IMR-90 (cell line): ENCODE measurements around the gene STX18. TPM values are rescaled to one million over a fixed set of nuclear protein-coding genes. Genes with fewer than 3 reads are reported as not detected.

ENCODE experiments used
- ATAC-seq: fragments of 200-7000 bp; cut with Tn5 transposase; 2 replicates; pipeline ENCODE4 v1.9.1; 2020; ENCODE audit warnings: low read depth, mild to moderate bottlenecking, moderate library complexity
- BruUV-seq: library from RNA; stranded (reverse); fragments of 400-500 nt; replicated peaks from 2 replicates; lab custom pipeline; 2021; lab: Mats Ljungman, UMichigan
- CTCF ChIA-PET: fragments of 300-600 bp; formaldehyde crosslinking; extraction: SDS; loops from one replicate; lab custom pipeline; 2021; ENCODE audit warnings: antibody characterized with exemption; lab: Yijun Ruan, JAX
- POLR2A ChIA-PET: fragments of 300-600 bp; sonication (Branson Sonifier 250); formaldehyde crosslinking; loops from one replicate; lab custom pipeline; 2022; ENCODE audit warnings: antibody characterized with exemption; ENCODE audit not compliant: unreplicated experiment; lab: Charles Lee
- DNase-seq: peaks from one replicate; pipeline ENCODE4 v3.0.0; 2013
- H2AFZ ChIP-seq: replicated peaks from 2 replicates; pipeline ENCODE3; 2013; ENCODE audit warnings: low read length, mild to moderate bottlenecking; ENCODE audit not compliant: poor library complexity
- H2AK5ac ChIP-seq: 2 replicates; pipeline ENCODE4 v1.6.1; 2013; ENCODE audit warnings: low read depth, low read length, inconsistent platforms
- H2AK9ac ChIP-seq: replicated peaks from 2 replicates; pipeline ENCODE3; 2013; ENCODE audit warnings: mild to moderate bottlenecking, low read depth, low read length, moderate library complexity; ENCODE audit not compliant: poor library complexity
- H2BK120ac ChIP-seq: 2 replicates; pipeline ENCODE4 v1.6.1; 2013; ENCODE audit warnings: low read depth, low read length, inconsistent platforms
- H2BK15ac ChIP-seq: 3 replicates; pipeline ENCODE4 v1.6.1; 2013; ENCODE audit warnings: low read depth, low read length, inconsistent platforms
- H2BK20ac ChIP-seq: 2 replicates; pipeline ENCODE4 v1.6.1; 2013; ENCODE audit warnings: low read depth, mild to moderate bottlenecking, inconsistent platforms, low read length, moderate library complexity
- H2BK5ac ChIP-seq: 2 replicates; pipeline ENCODE4 v1.6.1; 2013; ENCODE audit warnings: mild to moderate bottlenecking, low read depth, low read length, inconsistent platforms; ENCODE audit not compliant: poor library complexity, severe bottlenecking
- H3K14ac ChIP-seq: replicated peaks from 2 replicates; pipeline ENCODE4 v1.6.1; 2013; ENCODE audit warnings: low read depth, low read length, inconsistent platforms
- H3K18ac ChIP-seq: 2 replicates; pipeline ENCODE4 v1.6.1; 2013; ENCODE audit warnings: low read depth, low read length, control low read depth
- H3K23ac ChIP-seq: 2 replicates; pipeline ENCODE4 v1.6.1; 2013; ENCODE audit warnings: low read depth, low read length, inconsistent platforms
- H3K27ac ChIP-seq: 2 replicates; pipeline ENCODE4 v1.5.1; 2013; ENCODE audit warnings: mild to moderate bottlenecking, control low read depth, low read length; ENCODE audit not compliant: insufficient read depth
- H3K27me3 ChIP-seq: 2 replicates; pipeline ENCODE4 v1.6.1; 2013; ENCODE audit warnings: low read length; ENCODE audit not compliant: control insufficient read depth, insufficient read depth
- H3K36me3 ChIP-seq: 2 replicates; pipeline ENCODE4 v1.6.1; 2013; ENCODE audit warnings: low read length, mixed read lengths; ENCODE audit not compliant: control insufficient read depth, insufficient read depth
- H3K4ac ChIP-seq: 2 replicates; pipeline ENCODE4 v1.6.1; 2013; ENCODE audit warnings: low read depth, low read length, inconsistent platforms
- H3K4me1 ChIP-seq: 2 replicates; pipeline ENCODE4 v1.6.1; 2013; ENCODE audit warnings: low read length, mixed read lengths; ENCODE audit not compliant: control insufficient read depth, insufficient read depth
- H3K4me2 ChIP-seq: 2 replicates; pipeline ENCODE4 v1.6.1; 2013; ENCODE audit warnings: low read depth, mild to moderate bottlenecking, control low read depth, low read length, moderate library complexity
- H3K4me3 ChIP-seq: 2 replicates; pipeline ENCODE4 v1.5.1; 2013; ENCODE audit warnings: low read depth, mild to moderate bottlenecking, control low read depth, low read length, moderate library complexity; ENCODE audit not compliant: insufficient read depth
- H3K56ac ChIP-seq: 2 replicates; pipeline ENCODE4 v1.6.1; 2013; ENCODE audit warnings: low read length, inconsistent platforms; ENCODE audit not compliant: insufficient read depth; ENCODE audit errors: extremely low read depth
- H3K79me1 ChIP-seq, 2 experiments: 2 replicates each; pipeline ENCODE4 v1.6.1; 2013; ENCODE audit warnings: low read length in 2 of 2, inconsistent platforms in 1 of 2, low read depth in 1 of 2
- H3K9ac ChIP-seq: 2 replicates; pipeline ENCODE4 v1.6.1; 2013; ENCODE audit warnings: low read depth, low read length, control low read depth
- H3K9me1 ChIP-seq: 2 replicates; pipeline ENCODE4 v1.6.1; 2013; ENCODE audit warnings: low read length, inconsistent platforms; ENCODE audit not compliant: insufficient read depth
- H3K9me3 ChIP-seq: 2 replicates; pipeline ENCODE4 v1.6.1; 2013; ENCODE audit warnings: low read length; ENCODE audit not compliant: control insufficient read depth, insufficient read depth
- H4K20me1 ChIP-seq: 2 replicates; pipeline ENCODE4 v1.6.1; 2013; ENCODE audit warnings: low read length, inconsistent platforms; ENCODE audit not compliant: insufficient read depth
- H4K5ac ChIP-seq: 2 replicates; pipeline ENCODE4 v1.6.1; 2013; ENCODE audit warnings: mild to moderate bottlenecking, low read depth, low read length, control low read depth
- H4K8ac ChIP-seq, 2 experiments: 2 replicates each; pipeline ENCODE4 v1.6.1; 2013; ENCODE audit warnings: low read depth in 2 of 2, low read length in 2 of 2, control low read depth in 1 of 2, inconsistent platforms in 1 of 2
- H4K91ac ChIP-seq: 2 replicates; pipeline ENCODE4 v1.6.1; 2013; ENCODE audit warnings: low read depth, low read length, inconsistent platforms; ENCODE audit not compliant: insufficient read depth
- BHLHE40 ChIP-seq: fragments of 150-350 bp; IDR thresholded peaks from 2 replicates; pipeline ENCODE4 v1.6.1; 2016; ENCODE audit warnings: mild to moderate bottlenecking, low read depth, low read length
- CEBPB ChIP-seq: IDR thresholded peaks from 2 replicates; pipeline ENCODE4 v1.6.1; 2012; ENCODE audit warnings: low read depth, low read length, improper control_type of control experiment
- CHD1 ChIP-seq: IDR thresholded peaks from 2 replicates; pipeline ENCODE4 v1.6.1; 2012; ENCODE audit warnings: low read depth, low read length, improper control_type of control experiment
- FOS ChIP-seq: fragments of 150-350 bp; IDR thresholded peaks from 2 replicates; pipeline ENCODE4 v1.6.1; 2016; ENCODE audit warnings: low read depth, low read length
- MAFK ChIP-seq: IDR thresholded peaks from 2 replicates; pipeline ENCODE4 v1.6.1; 2012; ENCODE audit warnings: low read depth, low read length, improper control_type of control experiment
- MAZ ChIP-seq: IDR thresholded peaks from 2 replicates; pipeline ENCODE4 v1.6.1; 2012; ENCODE audit warnings: low read depth, mild to moderate bottlenecking, low read length, improper control_type of control experiment, moderate library complexity, borderline replicate concordance
- MXI1 ChIP-seq: IDR thresholded peaks from 2 replicates; pipeline ENCODE4 v1.6.1; 2012; ENCODE audit warnings: low read depth, mild to moderate bottlenecking, low read length, moderate library complexity, borderline replicate concordance
- NFE2L2 ChIP-seq: fragments of 150-350 bp; IDR thresholded peaks from 2 replicates; pipeline ENCODE4 v1.6.1; 2016; ENCODE audit warnings: low read depth, mild to moderate bottlenecking, low read length
- POLR2A ChIP-seq: IDR thresholded peaks from 2 replicates; pipeline ENCODE4 v1.6.1; 2012; ENCODE audit warnings: mild to moderate bottlenecking, low read depth, low read length
- RAD21 ChIP-seq: IDR thresholded peaks from 2 replicates; pipeline ENCODE4 v1.6.1; 2012; ENCODE audit warnings: low read length, improper control_type of control experiment
- RCOR1 ChIP-seq: IDR thresholded peaks from 2 replicates; pipeline ENCODE4 v1.6.1; 2012; ENCODE audit warnings: mild to moderate bottlenecking, low read length, improper control_type of control experiment; ENCODE audit not compliant: insufficient replicate concordance
- RFX5 ChIP-seq: IDR thresholded peaks from 2 replicates; pipeline ENCODE4 v1.8.0; 2012; ENCODE audit warnings: low read depth, mild to moderate bottlenecking, low read length, moderate library complexity
- SMC3 ChIP-seq: fragments of 150-350 bp; IDR thresholded peaks from 2 replicates; pipeline ENCODE4 v1.6.1; 2016; ENCODE audit warnings: low read depth, mild to moderate bottlenecking, antibody characterized with exemption, low read length, moderate library complexity
- WGBS, 2 experiments: methylation state at CpG; one replicate each; pipeline versions ENCODE4 v1.1.5 to v1.1.7; 2013; ENCODE audit warnings: missing lambda C conversion rate in 2 of 2; ENCODE audit not compliant: insufficient read length in 1 of 2; ENCODE audit errors: extremely low coverage in 2 of 2; 5-methylcytosine and 5-hydroxymethylcytosine counted together
- dilution Hi-C: fragments of 300-500 bp; cut with HindIII; formaldehyde crosslinking; loops from one replicate; pipeline ENCODE4 v1.14.3; 2018; ENCODE audit warnings: low sequenced_read_pairs; ENCODE audit not compliant: unreplicated experiment
- in situ Hi-C: fragments of 300-500 bp; cut with MboI; formaldehyde crosslinking; loops from 3 replicates; pipeline ENCODE4 v1.14.3; 2019; ENCODE audit warnings: low sequenced_read_pairs, inconsistent platforms, mixed read lengths
- intact Hi-C: fragments of 100-400 bp; cut with micrococcal nuclease; formaldehyde crosslinking; loops from 2 replicates; pipeline ENCODE4 v1.10.0; 2022
- polyA plus RNA-seq, 3 experiments: library from polyadenylated mRNA; depleted of rRNA; stranded (reverse); fragments of >200 nt; gene quantifications; 2 replicates each; pipeline ENCODE4 v1.2.3, GENCODE V29; 2012; ENCODE audit warnings: low replicate concordance in 1 of 3
- total RNA-seq: library from RNA; depleted of rRNA; stranded (reverse); fragments of >200 nt; gene quantifications from 2 replicates; pipeline ENCODE4 v1.2.3, GENCODE V29; 2012
- TF ChIP-seq, protein P1 (sequence below): fragments of 150-350 bp; IDR thresholded peaks from 2 replicates; pipeline ENCODE4 v1.6.1; 2016; ENCODE audit warnings: low read depth, mild to moderate bottlenecking, low read length, moderate library complexity, borderline replicate concordance
- TF ChIP-seq, protein P2 (sequence below): fragments of 150-350 bp; IDR thresholded peaks from 2 replicates; pipeline ENCODE4 v1.6.1; 2017; ENCODE audit warnings: mild to moderate bottlenecking, antibody characterized with exemption, low read length, low read depth
- TF ChIP-seq, protein P3 (sequence below): conservative IDR thresholded peaks from 2 replicates; pipeline ENCODE4 v1.5.1; 2012; ENCODE audit warnings: mild to moderate bottlenecking, low read depth, low read length, improper control_type of control experiment

STX18 gene
- total and polyA plus RNA-seq, 2 of the 4 experiments (the other 2 are of a cell fraction), result 20.1 to 23.4 TPM

DNA sequence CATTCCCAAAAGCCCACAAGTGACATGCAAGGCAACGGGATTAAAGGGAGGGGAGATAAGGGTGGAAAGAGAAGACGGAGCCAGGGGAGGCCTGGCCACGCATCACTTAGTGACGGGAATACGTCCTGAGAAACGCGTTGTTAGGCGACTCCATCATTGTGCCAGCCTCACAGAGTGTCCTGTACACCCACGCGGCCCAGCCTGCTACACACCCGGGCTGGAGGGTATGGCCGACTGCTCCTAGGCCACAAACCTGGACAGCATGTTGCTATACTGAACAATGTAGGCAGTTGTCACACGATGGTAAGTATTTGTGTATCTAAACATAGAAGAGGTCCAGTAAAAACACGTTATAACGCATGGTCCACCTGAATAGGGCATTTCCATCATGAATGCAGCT, 131.6 kb downstream of the STX18 start:
- no peaks in the 10 kb centered on the region for H3K4me1 ChIP-seq
- ATAC-seq (no peak), DNase-seq (no peak)
- H3K4me2 ChIP-seq, result no peak overlapping the region
- no TSS peak for BruUV-seq
- peaks cover 2% of the 10 kb centered on the region; the same call in 1 of the 2 replicates for H3K36me3 ChIP-seq
- H2BK120ac ChIP-seq, result no peak overlapping the region
- no peak overlapping the region for H2AK5ac ChIP-seq
- no peak overlapping the region for H2BK20ac ChIP-seq
- WGBS, 2 experiments, result 95% methylated on average over 7 of the region's 15 CpGs; no CpG with 5 or more reads in 1 of the 2 experiments
- H3K27me3 ChIP-seq, result peaks cover 7% of the 10 kb centered on the region; the same call in 1 of the 2 replicates
- no peak overlapping the region for H4K8ac ChIP-seq
- no peak overlapping the region for H2AK9ac ChIP-seq
- H3K27ac ChIP-seq, result no peak overlapping the region
- POLR2A ChIA-PET, result no interaction called here
- H4K5ac ChIP-seq, result no peak overlapping the region
- no peak overlapping the region for H3K23ac ChIP-seq
- intact Hi-C loops (no loop called here), dilution Hi-C loops (no loop called here), in situ Hi-C loops (no loop called here)
- no peak overlapping the region for H3K18ac ChIP-seq
- no peaks in the 10 kb centered on the region for H3K9me3 ChIP-seq
- no peak overlapping the region for H2BK15ac ChIP-seq
- H2BK5ac ChIP-seq, result no peak overlapping the region
- CTCF ChIA-PET, result no interaction called here
- H3K4me3 ChIP-seq, result no peak overlapping the region
- no peak overlapping the region for H2AFZ ChIP-seq
- H3K56ac ChIP-seq, result no peak overlapping the region
- no peaks in the 10 kb centered on the region for H3K79me1 ChIP-seq
- no peak overlapping the region for H3K14ac ChIP-seq
- no peaks in the 10 kb centered on the region for H3K9me1 ChIP-seq
- TF ChIP-seq MXI1, result no peak
- TF ChIP-seq FOS, result no peak
- no peak for TF ChIP-seq RCOR1
- TF ChIP-seq MAZ, result no peak
- TF ChIP-seq NFE2L2, result no peak
- no peak for TF ChIP-seq CEBPB
- TF ChIP-seq, protein P1, sequence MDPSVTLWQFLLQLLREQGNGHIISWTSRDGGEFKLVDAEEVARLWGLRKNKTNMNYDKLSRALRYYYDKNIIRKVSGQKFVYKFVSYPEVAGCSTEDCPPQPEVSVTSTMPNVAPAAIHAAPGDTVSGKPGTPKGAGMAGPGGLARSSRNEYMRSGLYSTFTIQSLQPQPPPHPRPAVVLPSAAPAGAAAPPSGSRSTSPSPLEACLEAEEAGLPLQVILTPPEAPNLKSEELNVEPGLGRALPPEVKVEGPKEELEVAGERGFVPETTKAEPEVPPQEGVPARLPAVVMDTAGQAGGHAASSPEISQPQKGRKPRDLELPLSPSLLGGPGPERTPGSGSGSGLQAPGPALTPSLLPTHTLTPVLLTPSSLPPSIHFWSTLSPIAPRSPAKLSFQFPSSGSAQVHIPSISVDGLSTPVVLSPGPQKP, result no peak
- TF ChIP-seq CHD1, result no peak
- no peak for TF ChIP-seq POLR2A
- TF ChIP-seq, protein P2, sequence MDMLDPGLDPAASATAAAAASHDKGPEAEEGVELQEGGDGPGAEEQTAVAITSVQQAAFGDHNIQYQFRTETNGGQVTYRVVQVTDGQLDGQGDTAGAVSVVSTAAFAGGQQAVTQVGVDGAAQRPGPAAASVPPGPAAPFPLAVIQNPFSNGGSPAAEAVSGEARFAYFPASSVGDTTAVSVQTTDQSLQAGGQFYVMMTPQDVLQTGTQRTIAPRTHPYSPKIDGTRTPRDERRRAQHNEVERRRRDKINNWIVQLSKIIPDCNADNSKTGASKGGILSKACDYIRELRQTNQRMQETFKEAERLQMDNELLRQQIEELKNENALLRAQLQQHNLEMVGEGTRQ, result no peak
- no peak for TF ChIP-seq SMC3
- TF ChIP-seq RAD21, result no peak
- no peak for TF ChIP-seq BHLHE40
- TF ChIP-seq, protein P3, sequence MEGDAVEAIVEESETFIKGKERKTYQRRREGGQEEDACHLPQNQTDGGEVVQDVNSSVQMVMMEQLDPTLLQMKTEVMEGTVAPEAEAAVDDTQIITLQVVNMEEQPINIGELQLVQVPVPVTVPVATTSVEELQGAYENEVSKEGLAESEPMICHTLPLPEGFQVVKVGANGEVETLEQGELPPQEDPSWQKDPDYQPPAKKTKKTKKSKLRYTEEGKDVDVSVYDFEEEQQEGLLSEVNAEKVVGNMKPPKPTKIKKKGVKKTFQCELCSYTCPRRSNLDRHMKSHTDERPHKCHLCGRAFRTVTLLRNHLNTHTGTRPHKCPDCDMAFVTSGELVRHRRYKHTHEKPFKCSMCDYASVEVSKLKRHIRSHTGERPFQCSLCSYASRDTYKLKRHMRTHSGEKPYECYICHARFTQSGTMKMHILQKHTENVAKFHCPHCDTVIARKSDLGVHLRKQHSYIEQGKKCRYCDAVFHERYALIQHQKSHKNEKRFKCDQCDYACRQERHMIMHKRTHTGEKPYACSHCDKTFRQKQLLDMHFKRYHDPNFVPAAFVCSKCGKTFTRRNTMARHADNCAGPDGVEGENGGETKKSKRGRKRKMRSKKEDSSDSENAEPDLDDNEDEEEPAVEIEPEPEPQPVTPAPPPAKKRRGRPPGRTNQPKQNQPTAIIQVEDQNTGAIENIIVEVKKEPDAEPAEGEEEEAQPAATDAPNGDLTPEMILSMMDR, result no peak
- no peak for TF ChIP-seq MAFK
- no peak for TF ChIP-seq RFX5
- no peak overlapping the region for H3K4ac ChIP-seq
- no peak overlapping the region for H4K91ac ChIP-seq
- no peak overlapping the region for H3K9ac ChIP-seq
- H4K20me1 ChIP-seq, result no peaks in the 10 kb centered on the region
